ENCODE data around the gene PLD2.

- TF ChIP-seq POLR2A (IDR thresholded peaks at IDR 0.05), result no peak
- TF ChIP-seq CTCF (IDR thresholded peaks at IDR 0.05), result no peak
- no peak for TF ChIP-seq EP300 (IDR thresholded peaks at IDR 0.05; ENCODE audit: low read depth)
- TF ChIP-seq POLR2AphosphoS5 (IDR thresholded peaks at IDR 0.05), result no peak
These were observed 16.3 kb upstream of the PLD2 start for GRCh38 chr17:4790705-4791088.
